GM18517 (cell line): ENCODE data around the gene TENT5C.

ENCODE experiments used
- ATAC-seq: cut with Tn5 transposase; IDR thresholded peaks from one replicate; pipeline ENCODE4 v1.9.1; 2021; ENCODE audit warnings: mild to moderate bottlenecking, moderate library complexity; ENCODE audit not compliant: unreplicated experiment

The TENT5C gene

DNA sequence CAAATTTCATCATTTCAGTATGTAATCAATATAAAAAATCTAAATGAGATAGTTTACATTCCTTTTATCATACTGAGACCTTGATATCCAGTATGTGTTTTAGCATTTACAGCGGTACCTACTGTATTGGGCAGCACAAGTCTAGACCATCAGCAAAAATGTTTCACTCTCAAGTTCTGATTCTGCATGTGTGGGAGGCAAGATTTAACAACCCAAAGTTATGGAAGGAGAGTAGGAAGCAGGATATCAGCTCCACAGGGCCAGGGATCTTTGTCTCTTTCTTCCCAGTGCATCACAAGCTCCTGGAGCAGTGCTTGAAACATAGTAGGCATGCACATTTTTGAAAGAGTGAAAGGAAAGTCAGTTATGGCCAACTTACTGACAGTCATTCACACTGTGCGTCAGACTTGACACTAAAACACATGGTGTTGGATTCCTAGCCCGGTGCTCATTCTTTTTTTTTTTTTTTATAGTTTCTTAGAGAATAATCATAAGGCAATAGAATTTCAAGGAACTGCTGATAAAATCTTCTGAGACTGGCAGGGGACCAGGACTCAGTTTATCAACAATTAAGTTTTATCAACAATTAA, 6.1 kb downstream of the TENT5C start:
- no peak for ATAC-seq

DNA sequence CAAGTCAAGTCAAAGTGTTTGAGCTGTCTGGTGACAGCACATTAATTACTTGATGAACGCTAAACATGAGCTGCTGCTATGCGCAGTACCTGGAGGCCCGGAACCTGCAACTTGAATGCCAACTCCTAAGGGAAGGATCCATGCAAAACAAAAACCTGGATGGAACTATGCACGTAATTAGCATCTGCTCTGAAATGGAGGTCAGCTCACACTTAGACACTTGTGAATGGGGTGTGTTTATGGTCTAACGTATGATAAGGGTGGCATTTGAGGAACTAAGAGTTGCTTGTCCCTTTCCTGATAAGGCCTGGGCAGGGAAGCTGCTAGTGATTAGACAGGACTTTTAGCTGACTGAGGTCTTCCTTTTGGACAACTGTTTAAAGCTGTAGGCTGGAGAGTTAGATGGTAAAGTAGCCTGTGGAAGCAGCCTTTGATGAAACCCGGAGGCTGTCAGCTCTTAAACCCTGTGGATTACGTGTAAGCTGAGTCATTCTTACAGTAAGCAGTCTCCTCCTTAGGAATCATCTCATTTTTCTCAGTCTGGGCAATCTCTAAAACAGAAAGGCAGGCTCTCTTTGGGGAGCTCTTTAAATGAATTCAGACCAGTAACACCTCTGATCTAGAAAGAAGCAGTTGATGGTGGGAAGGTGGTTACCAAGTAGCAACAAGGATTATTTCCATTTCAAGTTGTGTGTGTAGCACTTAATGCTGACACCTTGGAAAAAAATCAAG, 6.8 kb downstream of the TENT5C start:
- no peak for ATAC-seq

DNA sequence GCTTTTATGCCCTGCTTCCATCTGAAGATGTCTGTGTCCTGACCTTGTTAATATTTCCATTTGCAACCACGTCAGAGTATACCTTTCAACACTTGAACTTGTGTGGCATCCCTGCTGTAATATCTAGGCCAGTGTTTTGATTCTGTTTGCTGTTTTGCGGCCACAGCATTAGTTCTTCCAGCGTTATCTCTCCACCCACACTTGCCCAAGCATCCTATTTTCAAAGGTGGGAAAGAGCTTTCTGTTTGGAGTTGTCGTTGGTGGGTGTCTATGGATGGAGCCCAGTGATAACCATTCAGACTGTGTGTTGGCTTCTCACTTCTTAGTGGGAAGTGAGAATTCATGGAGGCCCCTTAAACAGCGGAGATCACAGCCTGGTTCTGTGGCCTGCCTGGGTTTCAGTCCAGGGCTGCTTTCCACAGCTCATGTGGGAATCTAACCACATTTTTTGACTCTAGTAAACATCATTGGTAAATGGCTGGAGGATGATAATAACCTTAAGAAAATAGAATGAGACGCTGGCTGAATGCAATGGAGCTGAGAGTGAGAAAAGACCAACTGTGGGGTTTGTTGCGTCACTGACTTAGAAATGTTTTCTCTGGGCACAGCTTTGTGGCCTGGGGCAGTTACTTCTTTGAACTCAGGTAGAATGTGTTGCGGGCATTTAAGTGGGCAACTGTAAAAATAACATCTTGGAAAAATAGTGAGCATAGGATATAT, 7.6 kb downstream of the TENT5C start:
- ATAC-seq, result no peak

DNA sequence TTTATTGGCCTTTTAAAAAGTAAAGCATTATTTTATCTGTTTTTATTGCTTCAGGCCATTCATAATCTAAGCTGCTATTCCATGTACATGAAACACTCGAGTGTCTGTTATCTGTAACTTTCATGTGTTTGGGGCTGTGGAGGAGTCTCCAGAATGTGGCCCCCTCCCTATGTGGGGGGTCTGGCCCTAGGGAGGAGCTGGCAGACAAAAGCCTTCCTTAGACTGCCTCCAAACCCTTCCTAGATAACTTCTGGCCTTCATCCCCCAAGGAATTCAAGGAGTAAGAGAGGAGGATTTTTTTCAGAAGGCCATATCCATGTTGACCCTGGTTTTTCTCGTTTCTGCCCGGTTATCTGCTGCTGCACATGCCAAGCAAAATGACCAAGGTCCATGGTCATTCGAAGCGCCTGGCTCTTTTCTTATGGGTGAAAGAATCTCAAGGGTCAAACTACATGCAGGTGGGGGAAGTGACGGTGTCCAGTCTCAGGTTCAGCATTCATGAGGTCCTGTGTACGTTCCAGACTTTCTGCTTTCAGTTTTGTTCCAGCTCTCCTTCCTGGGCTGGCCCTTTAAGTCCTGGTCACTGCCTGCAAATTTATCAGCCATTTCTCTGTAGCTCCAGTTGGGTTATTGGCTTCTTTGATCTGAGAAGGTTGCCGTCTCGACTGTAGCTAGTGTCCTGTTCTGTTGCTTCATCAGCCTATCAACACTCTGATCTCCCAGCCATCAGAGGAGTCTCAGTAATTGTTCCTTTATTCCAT, 8.3 kb downstream of the TENT5C start:
- no peak for ATAC-seq

DNA sequence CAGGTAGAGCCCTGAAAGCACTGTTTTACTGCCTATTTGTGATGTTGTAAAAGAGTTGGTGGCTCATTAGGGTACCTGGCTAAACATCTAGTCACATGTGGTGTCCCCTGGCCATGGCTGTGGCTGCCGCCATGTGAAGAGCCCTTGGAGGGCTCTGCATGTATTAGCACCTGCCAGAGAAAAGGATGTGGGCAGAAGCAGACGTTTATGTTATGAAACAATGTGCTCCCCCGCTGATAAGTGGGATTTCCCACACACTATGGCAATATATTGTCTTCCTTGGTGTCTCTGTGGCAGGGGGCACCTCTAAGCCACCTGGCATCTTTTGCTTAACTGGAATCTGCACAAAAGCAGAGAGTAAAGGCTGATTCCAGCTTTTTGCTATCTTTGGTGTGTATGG, 9.6 kb downstream of the TENT5C start:
- no peak for ATAC-seq

DNA sequence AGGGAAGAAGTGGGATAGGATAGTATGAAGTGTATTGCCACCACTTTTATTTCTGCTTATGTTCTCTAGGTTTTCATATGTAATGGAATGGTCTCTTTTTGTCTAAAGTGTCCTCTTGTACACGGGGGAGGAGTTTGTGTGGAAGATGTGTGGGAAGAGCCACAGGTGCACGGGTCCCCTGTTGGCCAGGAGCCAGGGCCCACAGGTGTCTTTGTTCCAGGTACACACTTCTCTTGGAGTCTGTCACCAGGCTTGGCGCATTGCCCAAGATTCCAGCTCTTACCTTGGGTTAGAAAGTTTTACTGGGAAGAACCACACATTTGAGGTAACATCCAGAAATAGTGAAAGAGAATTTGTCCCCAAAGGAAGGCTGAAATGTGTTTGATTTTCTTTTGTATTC, 10.5 kb downstream of the TENT5C start:
- ATAC-seq, result no peak

DNA sequence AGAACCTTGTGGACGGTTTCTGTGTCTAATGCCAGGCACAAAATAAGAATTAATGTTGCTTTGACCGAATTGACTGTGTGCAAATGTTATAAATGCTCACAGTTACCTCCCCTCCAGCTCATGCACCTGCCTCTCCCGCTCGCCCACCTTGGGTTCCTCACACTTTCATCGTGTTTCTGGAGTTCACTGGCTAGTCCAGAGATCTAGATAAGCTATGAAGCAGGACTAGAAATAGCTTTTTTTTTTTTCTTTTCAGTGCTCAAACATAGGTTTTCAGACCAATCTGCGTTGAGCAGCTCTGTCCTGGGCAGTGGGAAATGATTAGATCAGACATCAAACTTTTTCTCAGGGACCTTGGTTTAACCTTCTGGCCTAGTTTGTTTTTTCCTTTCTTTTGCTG, 11.1 kb downstream of the TENT5C start:
- no peak for ATAC-seq

DNA sequence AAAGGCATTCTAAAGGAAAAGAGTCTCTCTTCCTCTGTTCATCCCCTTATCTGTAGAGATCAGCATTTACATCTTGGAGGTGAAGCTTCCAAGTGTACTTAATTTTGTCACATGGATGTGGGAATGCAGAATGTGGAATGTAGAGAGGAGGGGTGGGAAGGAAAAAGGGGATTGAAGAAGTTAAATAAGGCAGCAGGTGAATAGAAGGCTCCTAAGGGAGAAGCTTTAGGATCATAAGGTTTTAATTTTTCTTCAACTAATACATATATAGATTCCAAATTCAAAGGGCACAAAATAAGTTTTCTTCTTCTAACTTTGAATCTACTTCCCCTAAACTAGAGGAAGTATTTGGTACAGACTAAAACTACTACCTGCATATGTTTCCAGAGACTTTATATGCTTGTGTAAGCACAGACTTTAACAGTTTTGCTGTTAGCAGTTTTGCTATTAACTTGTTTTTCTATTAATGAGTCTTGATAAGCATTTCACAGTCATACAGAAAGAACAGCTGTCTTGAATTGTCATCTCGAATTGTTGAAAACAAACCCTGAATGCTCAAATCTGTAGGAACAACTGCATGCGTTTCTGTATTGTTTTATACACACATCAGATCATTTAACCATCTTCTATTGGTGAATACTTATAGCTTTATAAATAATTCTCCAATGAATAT, 12.7 kb downstream of the TENT5C start:
- no peak for ATAC-seq

DNA sequence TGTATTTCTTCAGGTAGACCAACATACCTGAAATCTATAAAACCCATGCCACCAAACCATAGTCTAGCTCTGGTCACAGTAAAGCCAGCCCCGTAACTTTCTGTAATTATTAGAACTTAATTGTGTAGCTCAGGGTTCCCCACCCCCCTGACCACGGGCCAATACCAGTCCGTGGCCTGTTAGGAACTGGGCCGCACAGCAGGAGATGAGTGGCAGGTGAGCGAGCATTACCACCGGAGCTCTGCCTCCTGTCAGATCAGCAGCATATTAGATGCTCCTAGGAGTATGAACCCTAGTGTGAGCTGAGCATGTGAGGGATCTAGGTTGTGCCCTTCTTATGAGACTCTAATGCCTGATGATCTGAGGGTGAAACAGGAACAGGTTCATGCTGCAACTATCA, 14.6 kb downstream of the TENT5C start:
- no peak for ATAC-seq

DNA sequence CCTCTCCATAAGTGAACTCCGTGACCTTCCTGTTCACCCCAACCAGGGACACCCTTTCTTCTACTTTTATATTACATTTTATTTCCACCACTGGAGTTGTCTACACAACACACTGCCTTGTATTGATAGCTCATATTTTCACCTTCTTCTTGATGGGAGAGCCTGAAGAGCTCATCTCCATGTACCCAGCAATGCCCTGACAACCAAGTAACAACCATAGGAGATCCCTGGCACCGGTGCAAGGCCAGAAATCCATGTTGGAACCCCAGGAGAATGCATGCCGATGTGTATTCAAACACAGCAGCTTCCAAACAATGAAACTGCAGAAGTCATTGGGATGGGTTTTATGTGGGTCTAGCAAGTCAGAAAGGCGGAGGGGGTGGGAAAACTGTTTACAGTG, 15.5 kb downstream of the TENT5C start:
- no peak for ATAC-seq

DNA sequence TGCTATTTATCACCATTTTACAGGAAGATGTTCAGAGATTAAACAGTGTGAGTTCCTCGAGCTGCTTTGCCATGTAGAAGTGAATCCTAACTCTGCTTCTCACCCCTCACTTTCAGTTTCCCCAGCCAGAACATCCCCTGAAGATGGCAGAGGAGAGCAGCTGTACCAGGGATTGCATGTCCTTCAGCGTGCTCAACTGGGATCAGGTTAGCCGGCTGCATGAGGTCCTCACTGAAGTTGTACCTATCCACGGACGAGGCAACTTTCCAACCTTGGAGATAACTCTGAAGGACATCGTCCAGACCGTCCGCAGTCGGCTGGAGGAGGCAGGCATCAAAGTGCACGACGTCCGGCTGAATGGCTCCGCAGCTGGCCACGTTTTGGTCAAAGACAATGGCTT, 16.9 kb downstream of the TENT5C start:
- no peak for ATAC-seq

DNA sequence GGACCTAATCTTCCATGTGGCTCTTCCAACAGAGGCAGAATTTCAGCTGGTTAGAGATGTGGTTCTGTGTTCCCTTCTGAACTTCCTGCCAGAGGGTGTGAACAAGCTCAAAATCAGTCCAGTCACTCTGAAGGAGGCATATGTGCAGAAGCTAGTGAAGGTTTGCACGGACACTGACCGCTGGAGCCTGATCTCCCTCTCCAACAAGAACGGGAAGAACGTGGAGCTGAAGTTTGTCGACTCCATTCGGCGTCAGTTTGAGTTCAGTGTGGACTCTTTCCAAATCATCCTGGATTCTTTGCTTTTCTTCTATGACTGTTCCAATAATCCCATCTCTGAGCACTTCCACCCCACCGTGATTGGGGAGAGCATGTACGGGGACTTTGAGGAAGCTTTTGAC, 17.3 kb downstream of the TENT5C start:
- no peak for ATAC-seq

DNA sequence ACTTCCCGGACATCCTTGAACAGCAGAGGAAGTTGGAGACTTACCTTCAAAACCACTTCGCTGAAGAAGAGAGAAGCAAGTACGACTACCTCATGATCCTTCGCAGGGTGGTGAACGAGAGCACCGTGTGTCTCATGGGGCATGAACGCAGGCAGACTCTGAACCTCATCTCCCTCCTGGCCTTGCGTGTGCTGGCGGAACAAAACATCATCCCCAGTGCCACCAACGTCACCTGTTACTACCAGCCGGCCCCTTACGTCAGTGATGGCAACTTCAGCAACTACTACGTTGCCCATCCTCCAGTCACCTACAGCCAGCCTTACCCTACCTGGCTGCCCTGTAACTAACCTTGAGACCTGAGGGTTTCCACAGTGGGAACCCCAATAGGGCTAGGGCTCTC, 17.9 kb downstream of the TENT5C start:
- no peak for ATAC-seq

DNA sequence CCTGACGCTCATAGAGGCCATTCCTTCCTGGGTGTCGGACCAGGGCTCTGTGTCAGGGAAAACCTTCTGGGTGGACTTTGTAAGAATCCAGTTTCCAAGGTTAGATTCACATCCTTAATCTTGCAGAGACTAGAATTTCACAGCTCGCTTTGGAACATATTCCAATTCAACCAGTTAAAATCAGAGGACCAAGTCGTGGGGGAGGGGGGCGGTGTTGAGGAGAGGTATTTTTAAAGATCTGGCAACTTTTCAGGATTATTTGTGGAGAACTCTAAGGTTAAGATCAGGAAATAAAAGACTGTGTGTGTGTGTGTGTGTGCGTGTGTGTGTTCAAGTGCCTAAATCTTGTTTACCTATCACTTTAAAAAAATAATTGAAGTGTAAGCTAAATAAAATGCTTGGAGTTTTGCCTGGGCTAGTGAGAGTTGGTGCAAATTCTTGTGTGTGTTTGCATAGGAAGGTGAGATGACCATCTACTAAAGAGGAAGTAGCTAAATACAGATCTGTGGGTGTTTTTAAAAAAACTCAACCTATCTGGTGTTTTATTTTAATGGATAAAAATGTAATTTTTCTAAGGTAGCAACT, 21.8 kb downstream of the TENT5C start:
- no peak for ATAC-seq

DNA sequence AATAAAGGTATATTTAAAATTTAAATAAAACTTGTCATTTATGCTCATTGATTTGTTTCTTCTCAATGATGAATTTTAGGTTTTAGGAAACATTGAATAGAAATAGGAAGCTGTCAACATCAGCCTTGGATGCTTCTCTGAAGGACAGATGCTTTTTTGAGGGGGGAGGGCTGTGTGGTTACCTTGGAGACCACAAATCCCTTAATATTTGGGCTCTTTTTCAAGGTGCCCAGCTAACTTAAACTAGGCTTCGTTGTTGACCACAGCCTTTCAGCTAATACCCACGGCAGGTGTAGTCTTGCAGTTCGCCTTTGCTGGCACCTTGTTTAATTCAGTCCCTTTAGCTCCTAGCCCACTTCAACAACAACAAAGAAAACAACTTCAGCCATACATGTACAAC, 22.5 kb downstream of the TENT5C start:
- no peak for ATAC-seq

DNA sequence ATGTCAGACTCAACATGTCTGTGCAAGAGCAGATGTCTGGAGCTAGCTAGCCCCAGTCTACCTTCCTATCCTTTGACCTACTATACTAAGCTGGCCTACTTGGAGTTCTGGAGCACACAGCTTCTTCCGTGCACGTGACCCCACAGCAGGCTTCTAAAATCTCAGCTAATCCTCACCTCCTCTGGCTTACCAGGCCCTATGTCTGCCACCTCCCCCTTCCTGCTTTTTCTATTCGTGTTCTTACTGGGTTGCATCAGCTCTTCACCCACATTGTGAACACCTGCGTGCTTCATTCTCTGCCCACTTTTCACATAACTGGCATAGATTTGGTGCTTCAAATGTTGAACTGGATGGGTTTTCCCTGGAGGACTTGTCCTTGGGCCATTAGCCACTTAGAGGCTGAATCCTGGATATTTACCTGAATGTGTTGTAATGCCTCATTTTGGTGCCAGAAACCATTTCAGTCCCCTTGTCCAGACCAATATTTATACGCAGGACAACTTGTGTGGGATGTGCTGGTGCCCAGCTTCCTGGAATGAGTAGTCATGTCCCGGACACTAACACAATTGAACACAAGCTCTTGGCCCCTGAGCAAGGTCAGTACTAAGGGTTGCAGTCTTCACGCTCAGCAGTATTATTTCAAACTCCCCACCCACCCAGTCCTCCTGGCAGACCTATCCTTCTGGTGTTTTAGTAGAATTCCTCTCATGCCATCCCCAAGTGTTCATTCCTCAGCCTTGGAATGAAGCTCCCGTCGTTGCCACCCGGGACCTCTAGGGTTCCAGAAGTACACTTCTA, 24.0 kb downstream of the TENT5C start:
- ATAC-seq, result no peak

DNA sequence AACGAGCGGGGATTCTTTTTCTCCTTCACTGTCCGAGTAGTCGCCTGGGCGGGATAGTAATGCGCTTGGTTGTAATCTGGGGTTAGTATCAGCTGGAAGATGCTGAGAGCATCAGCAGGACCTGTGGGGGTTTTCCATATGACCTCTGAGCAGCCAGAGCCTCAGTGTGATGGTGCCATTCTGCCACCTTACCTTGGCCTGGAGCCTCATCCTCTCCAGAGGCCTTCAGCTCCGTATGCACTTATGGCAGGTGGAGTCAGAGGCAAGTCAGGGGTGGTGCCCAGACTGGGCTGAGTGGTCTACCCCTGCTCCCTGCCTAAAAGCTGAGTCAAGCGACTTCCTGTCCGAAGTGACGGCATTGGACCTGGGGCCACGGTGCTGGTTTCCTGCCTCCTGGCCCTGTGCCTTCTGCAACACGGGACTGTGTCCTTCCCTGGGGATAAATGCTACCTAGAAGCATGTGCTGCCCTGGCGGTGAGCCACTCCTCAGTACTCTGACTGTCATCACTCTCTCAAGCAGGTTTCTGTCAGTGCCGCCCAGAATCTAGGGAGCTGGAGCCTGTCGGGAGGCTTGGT, 24.7 kb downstream of the TENT5C start:
- ATAC-seq, result no peak

DNA sequence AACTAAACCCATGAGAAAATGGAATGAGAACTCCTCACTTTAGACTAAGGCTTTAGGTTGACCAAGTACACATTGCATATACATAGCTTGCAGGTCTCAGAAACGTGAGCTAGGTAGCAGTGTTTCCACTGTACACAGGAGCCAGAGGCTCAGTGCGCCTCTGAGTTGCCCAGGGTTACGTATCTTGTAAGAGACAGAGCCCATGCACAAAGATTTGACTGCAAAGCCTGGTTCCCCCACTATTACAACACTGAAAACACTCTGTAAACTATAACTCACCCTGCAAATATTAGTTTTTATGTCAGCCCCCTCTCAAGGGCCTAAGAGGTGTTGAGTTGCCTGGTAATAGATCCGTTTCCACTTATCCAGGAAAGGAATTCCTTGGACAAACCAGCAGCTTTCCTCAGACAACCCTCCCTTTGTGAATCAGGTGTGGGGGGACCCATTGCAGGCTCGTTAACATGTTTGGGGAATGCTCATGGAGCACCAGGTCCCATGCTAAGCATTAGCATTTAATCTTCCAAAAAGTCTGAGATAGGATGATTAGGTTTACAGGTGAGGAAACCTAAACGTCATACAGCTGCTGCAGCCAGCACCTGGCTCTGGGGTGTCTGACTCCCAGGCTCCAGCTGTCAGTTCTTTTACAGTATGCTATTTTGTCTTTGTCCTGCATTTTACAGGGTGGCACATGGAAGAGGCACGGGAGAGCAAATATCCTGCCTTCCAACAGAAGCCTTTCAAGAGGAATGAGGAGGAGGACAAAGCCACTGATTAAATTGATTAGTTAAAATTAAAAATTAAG, 25.7 kb downstream of the TENT5C start:
- no peak for ATAC-seq
